Stimulated activated CD8-positive, alpha-beta memory T cell treated with anti-CD3 and anti-CD28 coated beads, Interleukin-12 subunit alpha, Interleukin-12 subunit beta, amount 100 ng/mL, for 4 hours (primary cell): ENCODE measurements around the gene CLSTN1.
"Not testable (repeated sequence)": the region's sequence is repeated elsewhere in the genome, so short reads cannot be mapped to it uniquely, and the experiment has no call there.

ENCODE experiments used
- DNase-seq: peaks from one replicate; pipeline ENCODE4 v3.0.0-alpha.2; 2020; ENCODE audit warnings: low read depth

Gene CLSTN1

GRCh38 chr1:9729523-9729922, 94.2 kb downstream of the CLSTN1 start:
- DNase-seq, result no peak

GRCh38 chr1:9728451-9729295, 95.1 kb downstream of the CLSTN1 start:
- no peak for DNase-seq

GRCh38 chr1:9726905-9727595, 96.7 kb downstream of the CLSTN1 start:
- no peak for DNase-seq

GRCh38 chr1:9726406-9726805, 97.4 kb downstream of the CLSTN1 start:
- no peak for DNase-seq

GRCh38 chr1:9724706-9725476, 98.9 kb downstream of the CLSTN1 start:
- DNase-seq, result peak; percentile 53

GRCh38 chr1:9723926-9724325, 99.8 kb downstream of the CLSTN1 start:
- DNase-seq, result no peak

- no peak for DNase-seq
Measured at GRCh38 chr1:9723068-9723805, 100.5 kb downstream of the CLSTN1 start.

GRCh38 chr1:9722378-9722749, 101.4 kb downstream of the CLSTN1 start:
- no peak for DNase-seq

GRCh38 chr1:9721606-9722377, 102.0 kb downstream of the CLSTN1 start:
- peak; percentile 67 for DNase-seq

GRCh38 chr1:9720785-9721605, 102.8 kb downstream of the CLSTN1 start:
- DNase-seq, result no peak

- DNase-seq, result no peak
Measured at GRCh38 chr1:9719978-9720722, 103.6 kb downstream of the CLSTN1 start.

- no peak for DNase-seq
Measured at GRCh38 chr1:9718006-9718680, 105.6 kb downstream of the CLSTN1 start.

- peak; percentile 73 for DNase-seq
Measured at GRCh38 chr1:9717193-9718005, 106.4 kb downstream of the CLSTN1 start.

GRCh38 chr1:9716404-9717192, 107.2 kb downstream of the CLSTN1 start:
- DNase-seq, result no peak

GRCh38 chr1:9715536-9716226, 108.1 kb downstream of the CLSTN1 start:
- DNase-seq, result no peak

GRCh38 chr1:9714257-9714718, 109.5 kb downstream of the CLSTN1 start:
- DNase-seq, result no peak

GRCh38 chr1:9712767-9713166, 111.0 kb downstream of the CLSTN1 start:
- DNase-seq, result not testable (repeated sequence)
